K562 (cell line): ENCODE data around the gene NES. TPM values are rescaled to one million over a fixed set of nuclear protein-coding genes. Genes with fewer than 3 reads are reported as not detected.

ENCODE experiments used
- ARID2 ChIP-seq: fragments of 450-650 bp; IDR thresholded peaks from 2 replicates; pipeline ENCODE4 v1.6.1; 2017; ENCODE audit warnings: antibody characterized with exemption, mild to moderate bottlenecking
- CREB5 ChIP-seq: fragments of 250-450 bp; sonication (Bioruptor Pico); IDR thresholded peaks from 2 replicates; pipeline ENCODE4 v1.5.0; 2020; ENCODE audit warnings: mild to moderate bottlenecking
- CTCFL ChIP-seq: IDR thresholded peaks from 2 replicates; pipeline ENCODE4 v1.6.1; 2011; ENCODE audit warnings: borderline replicate concordance, low read depth, mild to moderate bottlenecking, moderate library complexity, low read length; ENCODE audit not compliant: insufficient read depth, poor library complexity, severe bottlenecking
- GABPA ChIP-seq: fragments of 200-800 bp; sonication (Bioruptor generic); conservative IDR thresholded peaks from 2 replicates; pipeline ENCODE4 v1.6.1; 2016; ENCODE audit warnings: low read depth, missing genetic modification characterization, missing compliant biosample characterization
- HBP1 ChIP-seq: fragments of 450-650 bp; formaldehyde crosslinking; IDR thresholded peaks from 2 replicates; pipeline ENCODE4 v1.4.0; 2022; ENCODE audit warnings: missing genetic modification characterization
- MLLT1 ChIP-seq, 2 experiments: fragments of 450-650 bp; IDR thresholded peaks; 2 replicates each; pipeline ENCODE4 v1.6.1; 2016
- MTA1 ChIP-seq: fragments of 450-650 bp; IDR thresholded peaks from 2 replicates; pipeline ENCODE4 v1.6.1; 2017; ENCODE audit warnings: borderline replicate concordance
- MXI1 ChIP-seq: IDR thresholded peaks from 2 replicates; pipeline ENCODE4 v1.6.1; 2011; ENCODE audit warnings: low read depth, mild to moderate bottlenecking, improper control_type of control experiment, low read length
- NRF1 ChIP-seq, 2 experiments: fragments of 450-650 bp; IDR thresholded peaks in 1 of 2; conservative IDR thresholded peaks in 1 of 2; 2 replicates each; pipeline ENCODE4 v1.6.1; 2014; ENCODE audit warnings: mild to moderate bottlenecking in 2 of 2
- PRDM10 ChIP-seq: fragments of 450-650 bp; IDR thresholded peaks from 2 replicates; pipeline ENCODE4 v1.6.1; 2018; ENCODE audit not compliant: partially characterized antibody
- SAFB2 ChIP-seq: fragments of 200-400 bp; formaldehyde crosslinking; IDR thresholded peaks from 2 replicates; pipeline ENCODE4 v1.6.1; 2018; ENCODE audit warnings: borderline replicate concordance, low read length, low read depth, moderate library complexity; ENCODE audit not compliant: severe bottlenecking
- SMC3 ChIP-seq: conservative IDR thresholded peaks from 2 replicates; pipeline ENCODE4 v1.6.1; 2011; ENCODE audit warnings: low read depth, low read length, improper control_type of control experiment; ENCODE audit not compliant: insufficient read depth
- ZNF280A ChIP-seq: fragments of 450-650 bp; IDR thresholded peaks from 2 replicates; pipeline ENCODE4 v1.6.1; 2018; ENCODE audit warnings: mild to moderate bottlenecking, low read depth; ENCODE audit not compliant: partially characterized antibody
- polyA plus RNA-seq, 8 experiments: library from polyadenylated mRNA; depleted of rRNA in 4 of 8; stranded (reverse) in 5 of 8; unstranded in 3 of 8; fragments of >200 nt; fragmentation: Nextera tagmentation in 2 of 8; fragmentation: Illumina TruSeq in 1 of 8; extraction: Ambion mirVana in 2 of 8; extraction: Trizol in 1 of 8; gene quantifications; 2 replicates each; pipeline versions ENCODE4 v1.2.1 to v1.2.3, GENCODE V29; 2011 to 2014; ENCODE audit warnings: inconsistent platforms in 1 of 8, missing spikeins in 1 of 8
- total RNA-seq, 7 experiments: library from RNA; depleted of rRNA in 6 of 7; stranded (reverse); fragments of >200 nt in 6 of 7; fragmentation: Illumina TruSeq in 2 of 7; extraction: Trizol in 2 of 7; gene quantifications; 2 replicates each; pipeline versions ENCODE4 v1.2.1 to v1.2.3, GENCODE V29; 2011 to 2021; ENCODE audit warnings: low replicate concordance in 1 of 7

NES gene
- total and polyA plus RNA-seq, 9 of the 15 experiments (the other 6 are each of a cell fraction or from before 2014, with no cell fraction given) = 0.10 to 8.6 (median 4.2) TPM

- TF ChIP-seq ZNF280A (no peak), CREB5 (CRISPR knock-in tag) (no peak), MXI1 (0 out of 2 replicates have a peak, but pooled peaks have one; percentile 41), PRDM10 (peak; percentile 92), MLLT1 (IDR thresholded peaks at IDR 0.05) (peak in 1 of 2 experiments; percentile 46; a peak in 1 of 4 replicates), SMC3 (peak; percentile 87), CTCFL (peak; percentile 85), NRF1 (conservative IDR thresholded peaks at IDR 0.05 in 1 of 2, IDR thresholded peaks at IDR 0.05 in 1 of 2) (no peak), MTA1 (no peak), SAFB2 (no peak), HBP1 (CRISPR knock-in tag) (no peak), ARID2 (peak; percentile 75; the same call in 1 of the 2 replicates), GABPA (tag) (no peak; the same call in 1 of the 2 replicates)
These were observed 49.5 kb upstream of the NES start (continued) for GRCh38 chr1:156726549-156727226.
